HG03439 (cell line): ENCODE measurements around the gene DLGAP5.

ENCODE experiments used
- ATAC-seq: cut with Tn5 transposase; IDR thresholded peaks from one replicate; pipeline ENCODE4 v1.9.1; 2021; ENCODE audit warnings: mild to moderate bottlenecking, moderate library complexity; ENCODE audit not compliant: unreplicated experiment

Gene DLGAP5

GRCh38 chr14:55188686-55189295 lies 2.6 kb downstream of the DLGAP5 start:
- no peak for ATAC-seq

GRCh38 chr14:55180434-55180833 lies 11.0 kb downstream of the DLGAP5 start:
- peak; percentile 64 for ATAC-seq

GRCh38 chr14:55180006-55180405 lies 11.4 kb downstream of the DLGAP5 start:
- no peak for ATAC-seq

- no peak for ATAC-seq
These were observed 20.9 kb downstream of the DLGAP5 start for GRCh38 chr14:55170526-55170925.

- ATAC-seq: no peak
These were observed 30.4 kb downstream of the DLGAP5 start for GRCh38 chr14:55160989-55161388.

- ATAC-seq: no peak
These were observed 33.0 kb downstream of the DLGAP5 start for GRCh38 chr14:55158412-55158811.

GRCh38 chr14:55157080-55157479 lies 34.3 kb downstream of the DLGAP5 start:
- ATAC-seq: no peak

- no peak for ATAC-seq
These were observed 37.4 kb downstream of the DLGAP5 start for GRCh38 chr14:55153951-55154350.

GRCh38 chr14:55152052-55152753 lies 39.2 kb downstream of the DLGAP5 start:
- ATAC-seq: no peak

GRCh38 chr14:55151601-55152000 lies 39.8 kb downstream of the DLGAP5 start:
- ATAC-seq: no peak

- ATAC-seq: no peak
These were observed 45.0 kb downstream of the DLGAP5 start for GRCh38 chr14:55146425-55146824.

- ATAC-seq: no peak
These were observed 48.9 kb downstream of the DLGAP5 start for GRCh38 chr14:55142466-55142865.

- no peak for ATAC-seq
These were observed 49.6 kb downstream of the DLGAP5 start for GRCh38 chr14:55141825-55142224.

- ATAC-seq: no peak
These were observed 51.5 kb downstream of the DLGAP5 start for GRCh38 chr14:55139696-55140509.

- ATAC-seq: no peak
These were observed 52.2 kb downstream of the DLGAP5 start for GRCh38 chr14:55139141-55139540.

- ATAC-seq: no peak
These were observed 53.3 kb downstream of the DLGAP5 start for GRCh38 chr14:55138091-55138490.

- no peak for ATAC-seq
These were observed 54.2 kb downstream of the DLGAP5 start for GRCh38 chr14:55136885-55137786.

GRCh38 chr14:55136241-55136640 lies 55.1 kb downstream of the DLGAP5 start:
- no peak for ATAC-seq

- ATAC-seq: no peak
These were observed 58.0 kb downstream of the DLGAP5 start for GRCh38 chr14:55133416-55133815.

- ATAC-seq: no peak
These were observed 59.8 kb downstream of the DLGAP5 start for GRCh38 chr14:55131370-55132137.
